K562 (cell line): ENCODE results near the gene CDHR1. TPM values are rescaled to one million over a fixed set of nuclear protein-coding genes. Genes with fewer than 3 reads are reported as not detected.

Experiments
- BACH1 ChIP-seq: fragments of 200-800 bp; sonication (Bioruptor generic); IDR thresholded peaks from 2 replicates; pipeline ENCODE4 v1.6.1; 2016; ENCODE audit warnings: missing genetic modification characterization, missing compliant biosample characterization
- POLR2A ChIP-seq: fragments of 450-650 bp; conservative IDR thresholded peaks from 2 replicates; pipeline ENCODE4 v1.6.1; 2016
- POLR2H ChIP-seq: IDR thresholded peaks from 2 replicates; pipeline ENCODE4 v1.6.1; 2016; ENCODE audit warnings: missing genetic modification characterization, low read depth, mild to moderate bottlenecking, control low read depth, missing compliant biosample characterization, moderate library complexity
- SIN3A ChIP-seq, 2 experiments: fragments of 150-350 bp in 1 of 2; IDR thresholded peaks; 2 replicates each; pipeline ENCODE4 v1.6.1; 2011 to 2016; ENCODE audit warnings: borderline replicate concordance in 2 of 2, low read depth in 2 of 2, low read length in 2 of 2, mild to moderate bottlenecking in 2 of 2, moderate library complexity in 2 of 2; ENCODE audit not compliant: control insufficient read depth in 1 of 2
- polyA plus RNA-seq, 8 experiments: library from polyadenylated mRNA; depleted of rRNA in 4 of 8; stranded (reverse) in 5 of 8; unstranded in 3 of 8; fragments of >200 nt; fragmentation: Nextera tagmentation in 2 of 8; fragmentation: Illumina TruSeq in 1 of 8; extraction: Ambion mirVana in 2 of 8; extraction: Trizol in 1 of 8; gene quantifications; 2 replicates each; pipeline versions ENCODE4 v1.2.1 to v1.2.3, GENCODE V29; 2011 to 2014; ENCODE audit warnings: inconsistent platforms in 1 of 8, missing spikeins in 1 of 8
- total RNA-seq, 7 experiments: library from RNA; depleted of rRNA in 6 of 7; stranded (reverse); fragments of >200 nt in 6 of 7; fragmentation: Illumina TruSeq in 2 of 7; extraction: Trizol in 2 of 7; gene quantifications; 2 replicates each; pipeline versions ENCODE4 v1.2.1 to v1.2.3, GENCODE V29; 2011 to 2021; ENCODE audit warnings: low replicate concordance in 1 of 7
- TF ChIP-seq, protein P1 (sequence below): fragments of 250-450 bp; sonication (Bioruptor Pico); IDR thresholded peaks from 2 replicates; pipeline ENCODE4 v1.8.0; 2021; ENCODE audit warnings: borderline replicate concordance, mild to moderate bottlenecking, moderate library complexity; ENCODE audit not compliant: poor library complexity, severe bottlenecking
- TF ChIP-seq, protein P2 (sequence below): fragments of 250-450 bp; sonication (Bioruptor Pico); IDR thresholded peaks from 2 replicates; pipeline ENCODE4 v1.4.0; 2020; ENCODE audit warnings: mild to moderate bottlenecking, moderate library complexity, borderline replicate concordance
- TF ChIP-seq, protein P3 (sequence below), 2 experiments: fragments of 450-650 bp; IDR thresholded peaks; 2 replicates each; pipeline ENCODE4 v1.6.1; 2018; ENCODE audit warnings: mild to moderate bottlenecking in 2 of 2, low read depth in 1 of 2; ENCODE audit not compliant: partially characterized antibody in 2 of 2

The CDHR1 gene
- total and polyA plus RNA-seq, 9 of the 15 experiments (the other 6 are each of a cell fraction or from before 2014, with no cell fraction given), result 0.03 to 0.99 (median 0.20) TPM

DNA sequence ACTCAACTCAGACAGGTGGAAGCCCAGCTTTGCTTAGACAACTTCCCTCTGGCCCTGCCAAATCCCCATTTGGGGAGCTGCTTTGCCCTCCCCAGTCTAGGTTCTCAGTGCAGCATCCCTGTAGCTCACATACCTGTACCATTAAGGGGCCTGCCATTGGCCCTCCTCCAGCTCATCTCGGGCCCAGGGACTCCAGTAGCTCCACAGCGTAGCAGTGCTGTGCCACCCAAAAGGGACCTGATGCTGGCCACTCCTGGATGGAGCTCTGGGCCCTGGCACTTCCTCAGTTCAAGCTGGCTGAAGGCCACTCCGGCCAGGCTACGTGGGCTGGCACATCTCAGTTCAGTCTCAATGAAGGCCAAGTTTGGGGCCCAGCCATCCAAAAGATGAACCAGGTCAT, 39.6 kb downstream of the CDHR1 start (continued):
- TF ChIP-seq BACH1 (tag) (no peak), POLR2A (no peak), SIN3A (IDR thresholded peaks at IDR 0.05; ENCODE audit: borderline replicate concordance in 2 of 2, control insufficient read depth in 1 of 2, low read depth in 2 of 2, low read length in 2 of 2) (no peak), POLR2H (tag) (no peak)
- TF ChIP-seq, protein P1, sequence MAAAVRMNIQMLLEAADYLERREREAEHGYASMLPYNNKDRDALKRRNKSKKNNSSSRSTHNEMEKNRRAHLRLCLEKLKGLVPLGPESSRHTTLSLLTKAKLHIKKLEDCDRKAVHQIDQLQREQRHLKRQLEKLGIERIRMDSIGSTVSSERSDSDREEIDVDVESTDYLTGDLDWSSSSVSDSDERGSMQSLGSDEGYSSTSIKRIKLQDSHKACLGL (CRISPR knock-in tag), result no peak
- TF ChIP-seq, protein P2, sequence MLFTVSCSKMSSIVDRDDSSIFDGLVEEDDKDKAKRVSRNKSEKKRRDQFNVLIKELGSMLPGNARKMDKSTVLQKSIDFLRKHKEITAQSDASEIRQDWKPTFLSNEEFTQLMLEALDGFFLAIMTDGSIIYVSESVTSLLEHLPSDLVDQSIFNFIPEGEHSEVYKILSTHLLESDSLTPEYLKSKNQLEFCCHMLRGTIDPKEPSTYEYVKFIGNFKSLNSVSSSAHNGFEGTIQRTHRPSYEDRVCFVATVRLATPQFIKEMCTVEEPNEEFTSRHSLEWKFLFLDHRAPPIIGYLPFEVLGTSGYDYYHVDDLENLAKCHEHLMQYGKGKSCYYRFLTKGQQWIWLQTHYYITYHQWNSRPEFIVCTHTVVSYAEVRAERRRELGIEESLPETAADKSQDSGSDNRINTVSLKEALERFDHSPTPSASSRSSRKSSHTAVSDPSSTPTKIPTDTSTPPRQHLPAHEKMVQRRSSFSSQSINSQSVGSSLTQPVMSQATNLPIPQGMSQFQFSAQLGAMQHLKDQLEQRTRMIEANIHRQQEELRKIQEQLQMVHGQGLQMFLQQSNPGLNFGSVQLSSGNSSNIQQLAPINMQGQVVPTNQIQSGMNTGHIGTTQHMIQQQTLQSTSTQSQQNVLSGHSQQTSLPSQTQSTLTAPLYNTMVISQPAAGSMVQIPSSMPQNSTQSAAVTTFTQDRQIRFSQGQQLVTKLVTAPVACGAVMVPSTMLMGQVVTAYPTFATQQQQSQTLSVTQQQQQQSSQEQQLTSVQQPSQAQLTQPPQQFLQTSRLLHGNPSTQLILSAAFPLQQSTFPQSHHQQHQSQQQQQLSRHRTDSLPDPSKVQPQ (CRISPR knock-in tag), result no peak
- TF ChIP-seq, protein P3, sequence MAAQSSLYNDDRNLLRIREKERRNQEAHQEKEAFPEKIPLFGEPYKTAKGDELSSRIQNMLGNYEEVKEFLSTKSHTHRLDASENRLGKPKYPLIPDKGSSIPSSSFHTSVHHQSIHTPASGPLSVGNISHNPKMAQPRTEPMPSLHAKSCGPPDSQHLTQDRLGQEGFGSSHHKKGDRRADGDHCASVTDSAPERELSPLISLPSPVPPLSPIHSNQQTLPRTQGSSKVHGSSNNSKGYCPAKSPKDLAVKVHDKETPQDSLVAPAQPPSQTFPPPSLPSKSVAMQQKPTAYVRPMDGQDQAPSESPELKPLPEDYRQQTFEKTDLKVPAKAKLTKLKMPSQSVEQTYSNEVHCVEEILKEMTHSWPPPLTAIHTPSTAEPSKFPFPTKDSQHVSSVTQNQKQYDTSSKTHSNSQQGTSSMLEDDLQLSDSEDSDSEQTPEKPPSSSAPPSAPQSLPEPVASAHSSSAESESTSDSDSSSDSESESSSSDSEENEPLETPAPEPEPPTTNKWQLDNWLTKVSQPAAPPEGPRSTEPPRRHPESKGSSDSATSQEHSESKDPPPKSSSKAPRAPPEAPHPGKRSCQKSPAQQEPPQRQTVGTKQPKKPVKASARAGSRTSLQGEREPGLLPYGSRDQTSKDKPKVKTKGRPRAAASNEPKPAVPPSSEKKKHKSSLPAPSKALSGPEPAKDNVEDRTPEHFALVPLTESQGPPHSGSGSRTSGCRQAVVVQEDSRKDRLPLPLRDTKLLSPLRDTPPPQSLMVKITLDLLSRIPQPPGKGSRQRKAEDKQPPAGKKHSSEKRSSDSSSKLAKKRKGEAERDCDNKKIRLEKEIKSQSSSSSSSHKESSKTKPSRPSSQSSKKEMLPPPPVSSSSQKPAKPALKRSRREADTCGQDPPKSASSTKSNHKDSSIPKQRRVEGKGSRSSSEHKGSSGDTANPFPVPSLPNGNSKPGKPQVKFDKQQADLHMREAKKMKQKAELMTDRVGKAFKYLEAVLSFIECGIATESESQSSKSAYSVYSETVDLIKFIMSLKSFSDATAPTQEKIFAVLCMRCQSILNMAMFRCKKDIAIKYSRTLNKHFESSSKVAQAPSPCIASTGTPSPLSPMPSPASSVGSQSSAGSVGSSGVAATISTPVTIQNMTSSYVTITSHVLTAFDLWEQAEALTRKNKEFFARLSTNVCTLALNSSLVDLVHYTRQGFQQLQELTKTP (IDR thresholded peaks at IDR 0.05; ENCODE audit: low read depth in 1 of 2, partially characterized antibody in 2 of 2), result no peak
